MCF 10A (cell line): Measurements from ENCODE around the gene FSTL1. TPM values are rescaled to one million over a fixed set of nuclear protein-coding genes. Genes with fewer than 3 reads are reported as not detected.

Experiments
- BruUV-seq: library from RNA; stranded (reverse); fragments of 400-500 nt; replicated peaks from 2 replicates; lab custom pipeline; 2021; lab: Mats Ljungman, UMichigan
- CTCF ChIA-PET: fragments of 300-600 bp; sonication (Branson Sonifier 250); formaldehyde crosslinking; extraction: SDS; loops from one replicate; lab custom pipeline; 2021; ENCODE audit warnings: antibody characterized with exemption, inconsistent platforms; lab: Yijun Ruan, JAX
- POLR2A ChIA-PET: fragments of 300-600, 350-650 bp; sonication (Branson Sonifier 250); formaldehyde crosslinking; extraction: SDS; loops from one replicate; lab custom pipeline; 2020; ENCODE audit warnings: antibody characterized with exemption, inconsistent platforms; lab: Yijun Ruan, JAX
- DNase-seq: peaks from one replicate; pipeline ENCODE4 v3.0.0-alpha.2; 2018; ENCODE audit not compliant: unreplicated experiment
- H3K27ac Mint-ChIP-seq: one replicate; pipeline ENCODE4 v1.8.0; 2022; ENCODE audit warnings: mild to moderate bottlenecking, low read depth, mixed read lengths; ENCODE audit not compliant: unreplicated experiment
- H3K27me3 Mint-ChIP-seq: one replicate; pipeline ENCODE4 v1.8.0; 2022; ENCODE audit warnings: mixed read lengths; ENCODE audit not compliant: insufficient read depth, unreplicated experiment
- H3K36me3 Mint-ChIP-seq: one replicate; pipeline ENCODE4 v1.8.0; 2022; ENCODE audit warnings: mild to moderate bottlenecking, moderate library complexity, mixed read lengths; ENCODE audit not compliant: insufficient read depth, unreplicated experiment
- H3K4me1 Mint-ChIP-seq: one replicate; pipeline ENCODE4 v1.8.0; 2022; ENCODE audit warnings: mixed read lengths; ENCODE audit not compliant: insufficient read depth, unreplicated experiment
- H3K4me3 Mint-ChIP-seq: one replicate; pipeline ENCODE4 v1.8.0; 2022; ENCODE audit warnings: mild to moderate bottlenecking, moderate library complexity, mixed read lengths; ENCODE audit not compliant: unreplicated experiment
- H3K9me3 Mint-ChIP-seq: one replicate; pipeline ENCODE4 v1.8.0; 2022; ENCODE audit warnings: mixed read lengths; ENCODE audit not compliant: unreplicated experiment
- CTCF ChIP-seq: fragments of 200-600 bp; IDR thresholded peaks from one replicate; pipeline ENCODE4 v1.8.0; 2022; ENCODE audit warnings: antibody characterized with exemption, mild to moderate bottlenecking; ENCODE audit not compliant: unreplicated experiment
- intact Hi-C: fragments of 100-400 bp; cut with micrococcal nuclease; formaldehyde crosslinking; loops from 2 replicates; pipeline ENCODE4 v1.14.1; 2022
- total RNA-seq: library from RNA; stranded (reverse); gene quantifications from 2 replicates; pipeline ENCODE4 v1.2.3, GENCODE V29; 2022

The FSTL1 gene
- total RNA-seq, 1 experiment from 2014 or later = 56.4 TPM

- no TSS peak for BruUV-seq
- peak; percentile 84 for DNase-seq
- no peaks in the 10 kb centered on the region for H3K36me3 Mint-ChIP-seq
- peak overlapping the region; percentile 43 for H3K4me3 Mint-ChIP-seq
- ChIA-PET CTCF (interaction anchor here (0.8 to 1.3 kb wide), 3 partner anchors 12 to 80 kb away, joined by 3 read pairs; no protein-coding TSS in a partner anchor), POLR2A (no interaction called here)
- H3K27ac Mint-ChIP-seq = peak overlapping the region; percentile 78
- intact Hi-C loops = loop anchor here (2.0 kb wide), 1 partner anchor 47 kb away; the partner anchor contains the start of gene FSTL1
- H3K27me3 Mint-ChIP-seq = no peaks in the 10 kb centered on the region
- peaks cover 9% of the 10 kb centered on the region for H3K9me3 Mint-ChIP-seq
- H3K4me1 Mint-ChIP-seq = peaks cover 25% of the 10 kb centered on the region
- no peak for TF ChIP-seq CTCF
These were observed 46.5 kb upstream of the FSTL1 start for GRCh38 chr3:120497336-120497735.

DNA sequence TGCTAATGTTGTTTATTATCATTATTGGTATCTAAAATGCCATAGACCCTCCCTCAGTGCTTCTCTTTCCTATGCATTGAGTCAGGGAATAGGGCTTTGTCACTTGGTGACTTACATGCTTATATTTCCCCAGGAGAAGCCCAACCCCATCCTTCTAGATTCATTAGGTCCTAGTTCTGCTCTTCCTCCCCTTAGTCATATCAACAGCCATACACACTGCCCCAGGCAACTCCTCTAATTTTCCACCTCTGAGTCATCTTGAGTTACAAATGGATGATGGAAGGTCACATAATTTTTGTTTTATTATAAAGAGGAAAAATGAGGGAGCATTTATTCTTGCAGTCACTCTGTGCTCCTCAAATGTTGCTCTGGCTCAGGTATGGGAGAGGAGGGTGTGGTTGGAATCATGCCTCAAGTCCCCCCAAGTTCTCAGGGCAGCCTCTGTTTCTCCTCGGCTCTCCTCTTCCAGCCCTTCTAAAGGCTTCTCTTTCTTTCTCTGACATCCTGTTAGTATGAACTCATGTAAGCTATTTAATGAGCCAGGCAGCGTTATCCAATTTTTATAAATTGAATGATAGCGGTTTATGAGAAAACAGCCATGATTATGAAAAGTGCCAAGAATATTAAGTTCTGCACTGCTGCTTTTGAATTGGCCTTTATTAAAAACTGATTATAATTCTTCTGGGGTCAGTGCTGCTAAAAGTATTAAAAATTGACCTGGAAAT lies 45.6 kb upstream of the FSTL1 start:
- POLR2A ChIA-PET = interaction anchor here (0.7 kb wide), 1 partner anchor 42 kb away, joined by 3 read pairs; no protein-coding TSS in a partner anchor
- intact Hi-C loops = loop anchor here (2.0 kb wide), 1 partner anchor 46 kb away; the partner anchor contains the start of gene FSTL1
- no peak for TF ChIP-seq CTCF
- Mint-ChIP-seq H3K9me3 (peaks cover 9% of the 10 kb centered on the region), H3K27ac (peak overlapping the region; percentile 78), H3K4me3 (no peak overlapping the region), H3K27me3 (no peaks in the 10 kb centered on the region), H3K4me1 (peaks cover 25% of the 10 kb centered on the region), H3K36me3 (no peaks in the 10 kb centered on the region)
- CTCF ChIA-PET = interaction anchor here (1.1 to 1.3 kb wide), 2 partner anchors 65 to 79 kb away, joined by 3 read pairs; no protein-coding TSS in a partner anchor
- peak; percentile 83 for DNase-seq
- no TSS peak for BruUV-seq

DNA sequence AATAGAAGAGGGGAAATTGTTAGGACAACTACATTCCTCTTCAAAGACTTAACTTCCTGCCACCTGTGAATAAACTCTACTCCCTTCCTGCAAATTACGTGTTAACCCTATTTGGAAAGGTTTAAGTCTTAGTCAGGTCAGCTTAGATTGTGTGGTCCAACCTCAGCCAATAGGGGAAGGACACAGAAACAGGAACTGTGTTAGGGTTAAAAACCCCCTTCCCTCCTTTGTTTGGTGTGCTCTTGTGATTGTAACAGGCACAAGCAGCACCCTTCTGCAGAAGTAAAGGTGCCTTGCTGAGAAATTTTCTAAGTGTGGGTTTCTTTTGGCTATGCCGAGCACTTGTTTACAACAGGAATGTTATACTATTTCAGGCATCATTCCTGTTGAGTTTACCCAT lies 45.0 kb upstream of the FSTL1 start:
- Mint-ChIP-seq H3K36me3 (no peaks in the 10 kb centered on the region), H3K4me3 (no peak overlapping the region), H3K27me3 (no peaks in the 10 kb centered on the region), H3K9me3 (peaks cover 9% of the 10 kb centered on the region), H3K4me1 (peaks cover 25% of the 10 kb centered on the region), H3K27ac (peak overlapping the region; percentile 78)
- DNase-seq = no peak
- ChIA-PET POLR2A (interaction anchor here (1.0 kb wide), 1 partner anchor 79 kb away, joined by 4 read pairs; no protein-coding TSS in a partner anchor), CTCF (interaction anchor here (0.6 to 0.9 kb wide), 2 partner anchors 12 to 272 kb away, joined by 3 to 4 read pairs; no protein-coding TSS in a partner anchor)
- intact Hi-C loops = loop anchor here (2.0 kb wide), 1 partner anchor 45 kb away; the partner anchor contains the start of gene FSTL1
- BruUV-seq = no TSS peak
- TF ChIP-seq CTCF = no peak

- no peak overlapping the region for H3K4me3 Mint-ChIP-seq
- TF ChIP-seq CTCF = no peak
- no TSS peak for BruUV-seq
- H3K9me3 Mint-ChIP-seq = peaks cover 9% of the 10 kb centered on the region
- no peaks in the 10 kb centered on the region for H3K27me3 Mint-ChIP-seq
- H3K4me1 Mint-ChIP-seq = peaks cover 17% of the 10 kb centered on the region
- DNase-seq = no peak
- ChIA-PET CTCF (interaction anchor here (0.7 kb wide), 1 partner anchor 30 kb away, joined by 3 read pairs; no protein-coding TSS in a partner anchor), POLR2A (no interaction called here)
- no peak overlapping the region for H3K27ac Mint-ChIP-seq
- intact Hi-C loops = no loop called here
- H3K36me3 Mint-ChIP-seq = no peaks in the 10 kb centered on the region
These were observed 41.3 kb upstream of the FSTL1 start for GRCh38 chr3:120492103-120492502.
